HCEC 1CT (cell line): Measurements from ENCODE around the gene PCDHA7.
"Not testable (repeated sequence)": the region's sequence is repeated elsewhere in the genome, so short reads cannot be mapped to it uniquely, and the experiment has no call there.

ENCODE experiments used
- DNase-seq: peaks from one replicate; pipeline ENCODE4 v3.0.0-alpha.2; 2017

The PCDHA7 gene

DNA sequence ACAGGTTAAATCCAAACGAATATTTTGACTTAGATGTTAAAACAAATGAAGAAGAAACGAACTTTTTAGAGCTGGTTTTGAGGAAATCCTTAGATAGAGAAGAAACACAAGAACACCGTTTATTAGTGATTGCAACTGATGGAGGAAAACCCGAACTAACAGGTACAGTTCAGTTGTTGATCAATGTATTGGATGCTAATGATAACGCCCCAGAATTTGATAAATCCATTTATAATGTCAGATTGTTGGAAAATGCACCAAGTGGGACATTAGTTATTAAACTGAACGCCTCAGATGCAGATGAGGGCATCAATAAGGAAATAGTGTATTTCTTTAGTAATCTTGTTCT is 11.8 kb upstream of the PCDHA7 start:
- DNase-seq = no peak

DNA sequence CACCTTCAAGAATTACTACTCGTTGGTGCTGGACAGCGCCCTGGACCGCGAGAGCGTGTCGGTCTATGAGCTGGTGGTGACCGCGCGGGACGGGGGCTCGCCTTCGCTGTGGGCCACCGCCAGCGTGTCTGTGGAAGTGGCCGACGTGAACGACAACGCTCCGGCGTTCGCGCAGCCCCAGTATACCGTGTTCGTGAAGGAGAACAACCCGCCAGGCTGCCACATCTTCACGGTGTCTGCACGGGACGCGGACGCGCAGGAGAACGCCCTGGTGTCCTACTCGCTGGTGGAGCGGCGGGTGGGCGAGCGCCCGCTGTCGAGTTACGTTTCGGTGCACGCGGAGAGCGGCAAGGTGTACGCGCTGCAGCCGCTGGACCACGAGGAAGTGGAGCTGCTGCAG is 11.1 kb upstream of the PCDHA7 start:
- DNase-seq = not testable (repeated sequence)

DNA sequence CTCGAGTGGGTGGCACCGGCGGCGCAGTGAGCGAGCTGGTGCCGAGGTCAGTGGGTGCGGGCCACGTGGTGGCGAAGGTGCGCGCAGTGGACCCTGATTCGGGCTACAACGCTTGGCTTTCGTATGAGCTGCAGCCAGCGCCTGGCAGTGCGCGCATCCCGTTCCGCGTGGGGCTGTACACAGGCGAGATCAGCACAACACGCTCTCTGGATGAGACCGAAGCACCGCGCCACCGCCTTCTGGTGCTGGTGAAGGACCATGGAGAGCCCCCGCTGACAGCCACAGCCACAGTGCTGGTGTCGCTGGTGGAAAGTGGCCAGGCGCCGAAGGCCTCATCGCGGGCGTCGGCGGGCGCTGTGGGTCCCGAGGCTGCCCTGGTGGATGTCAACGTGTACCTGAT is 10.6 kb upstream of the PCDHA7 start:
- DNase-seq = no peak

DNA sequence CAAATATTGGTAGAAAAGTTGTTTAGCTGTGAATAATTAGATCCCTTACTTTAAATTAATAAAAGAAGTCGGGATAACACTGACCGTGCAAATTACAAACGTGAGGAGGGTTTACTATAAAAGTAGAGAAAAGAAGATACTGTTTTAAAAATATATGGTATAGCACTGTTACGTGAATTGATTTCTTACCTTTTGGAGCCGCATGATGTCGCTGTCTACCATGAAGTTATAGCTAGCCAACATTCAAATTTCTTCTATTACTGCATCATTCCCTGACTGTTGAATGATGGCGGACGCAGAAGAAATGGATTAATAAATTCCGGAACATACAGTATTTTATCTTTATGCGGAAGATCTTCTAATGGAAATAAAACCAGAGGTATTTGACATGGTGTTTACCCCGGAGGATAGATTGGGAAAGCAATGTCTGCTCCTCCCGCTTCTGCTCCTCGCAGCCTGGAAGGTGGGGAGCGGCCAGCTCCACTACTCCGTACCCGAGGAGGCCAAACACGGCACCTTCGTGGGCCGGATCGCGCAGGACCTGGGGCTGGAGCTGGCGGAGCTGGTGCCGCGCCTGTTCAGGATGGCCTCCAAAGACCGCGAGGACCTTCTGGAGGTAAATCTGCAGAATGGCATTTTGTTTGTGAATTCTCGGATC is 6.2 kb upstream of the PCDHA7 start, which contains the start of gene PCDHA6:
TSS of gene PCDHA6 (plus strand) at position 257 of the 658 bp plus-strand sequence. CDS start at position 389, 132 bp downstream.
- DNase-seq = no peak

DNA sequence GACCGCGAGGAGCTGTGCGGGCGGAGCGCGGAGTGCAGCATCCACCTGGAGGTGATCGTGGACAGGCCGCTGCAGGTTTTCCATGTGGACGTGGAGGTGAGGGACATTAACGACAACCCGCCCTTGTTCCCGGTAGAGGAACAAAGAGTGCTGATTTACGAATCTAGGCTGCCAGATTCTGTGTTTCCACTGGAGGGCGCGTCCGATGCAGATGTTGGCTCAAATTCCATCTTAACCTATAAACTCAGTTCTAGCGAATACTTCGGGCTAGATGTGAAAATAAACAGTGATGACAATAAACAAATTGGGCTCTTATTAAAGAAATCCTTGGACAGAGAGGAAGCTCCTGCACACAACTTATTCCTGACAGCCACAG is 5.7 kb upstream of the PCDHA7 start:
- no peak for DNase-seq

DNA sequence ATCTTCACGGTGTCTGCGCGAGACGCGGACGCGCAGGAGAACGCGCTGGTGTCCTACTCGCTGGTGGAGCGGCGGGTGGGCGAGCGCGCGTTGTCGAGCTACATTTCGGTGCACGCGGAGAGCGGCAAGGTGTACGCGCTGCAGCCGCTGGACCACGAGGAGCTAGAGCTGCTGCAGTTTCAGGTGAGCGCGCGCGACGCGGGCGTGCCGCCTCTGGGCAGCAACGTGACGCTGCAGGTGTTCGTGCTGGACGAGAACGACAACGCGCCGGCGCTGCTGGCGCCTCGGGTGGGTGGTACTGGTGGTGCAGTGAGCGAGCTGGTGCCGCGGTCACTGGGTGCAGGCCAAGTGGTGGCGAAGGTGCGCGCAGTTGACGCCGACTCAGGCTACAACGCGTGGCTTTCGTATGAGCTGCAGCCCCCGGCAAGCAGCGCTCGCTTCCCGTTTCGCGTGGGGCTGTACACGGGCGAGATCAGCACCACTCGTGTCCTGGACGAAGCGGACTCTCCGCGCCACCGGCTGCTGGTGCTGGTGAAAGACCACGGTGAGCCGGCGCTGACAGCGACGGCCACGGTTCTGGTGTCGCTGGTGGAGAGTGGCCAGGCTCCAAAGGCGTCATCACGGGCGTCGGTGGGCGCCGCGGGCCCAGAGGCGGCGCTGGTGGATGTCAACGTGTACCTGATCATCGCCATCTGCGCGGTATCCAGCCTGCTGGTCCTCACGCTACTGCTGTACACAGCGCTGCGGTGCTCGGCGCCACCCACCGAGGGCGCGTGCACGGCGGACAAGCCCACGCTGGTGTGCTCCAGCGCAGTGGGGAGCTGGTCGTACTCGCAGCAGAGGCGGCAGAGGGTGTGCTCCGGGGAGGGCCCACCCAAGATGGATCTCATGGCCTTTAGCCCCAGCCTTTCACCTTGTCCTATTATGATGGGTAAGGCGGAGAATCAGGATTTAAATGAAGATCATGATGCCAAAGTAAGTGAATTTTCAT is 4.3 kb upstream of the PCDHA7 start:
- not testable (repeated sequence) for DNase-seq

DNA sequence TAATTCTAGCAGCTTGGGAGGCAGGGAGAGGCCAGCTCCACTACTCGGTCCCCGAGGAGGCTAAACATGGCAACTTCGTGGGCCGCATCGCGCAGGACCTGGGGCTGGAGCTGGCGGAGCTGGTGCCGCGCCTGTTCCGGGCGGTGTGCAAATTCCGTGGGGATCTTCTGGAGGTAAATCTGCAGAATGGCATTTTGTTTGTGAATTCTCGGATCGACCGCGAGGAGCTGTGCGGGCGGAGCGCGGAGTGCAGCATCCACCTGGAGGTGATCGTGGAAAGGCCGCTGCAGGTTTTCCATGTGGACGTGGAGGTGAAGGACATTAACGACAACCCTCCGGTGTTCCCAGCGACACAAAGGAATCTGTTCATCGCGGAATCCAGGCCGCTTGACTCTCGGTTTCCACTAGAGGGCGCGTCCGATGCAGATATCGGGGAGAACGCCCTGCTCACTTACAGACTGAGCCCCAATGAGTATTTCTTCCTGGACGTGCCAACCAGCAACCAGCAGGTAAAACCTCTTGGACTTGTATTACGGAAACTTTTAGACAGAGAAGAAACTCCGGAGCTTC is 455 bp downstream of the PCDHA7 start:
- DNase-seq = not testable (repeated sequence)

DNA sequence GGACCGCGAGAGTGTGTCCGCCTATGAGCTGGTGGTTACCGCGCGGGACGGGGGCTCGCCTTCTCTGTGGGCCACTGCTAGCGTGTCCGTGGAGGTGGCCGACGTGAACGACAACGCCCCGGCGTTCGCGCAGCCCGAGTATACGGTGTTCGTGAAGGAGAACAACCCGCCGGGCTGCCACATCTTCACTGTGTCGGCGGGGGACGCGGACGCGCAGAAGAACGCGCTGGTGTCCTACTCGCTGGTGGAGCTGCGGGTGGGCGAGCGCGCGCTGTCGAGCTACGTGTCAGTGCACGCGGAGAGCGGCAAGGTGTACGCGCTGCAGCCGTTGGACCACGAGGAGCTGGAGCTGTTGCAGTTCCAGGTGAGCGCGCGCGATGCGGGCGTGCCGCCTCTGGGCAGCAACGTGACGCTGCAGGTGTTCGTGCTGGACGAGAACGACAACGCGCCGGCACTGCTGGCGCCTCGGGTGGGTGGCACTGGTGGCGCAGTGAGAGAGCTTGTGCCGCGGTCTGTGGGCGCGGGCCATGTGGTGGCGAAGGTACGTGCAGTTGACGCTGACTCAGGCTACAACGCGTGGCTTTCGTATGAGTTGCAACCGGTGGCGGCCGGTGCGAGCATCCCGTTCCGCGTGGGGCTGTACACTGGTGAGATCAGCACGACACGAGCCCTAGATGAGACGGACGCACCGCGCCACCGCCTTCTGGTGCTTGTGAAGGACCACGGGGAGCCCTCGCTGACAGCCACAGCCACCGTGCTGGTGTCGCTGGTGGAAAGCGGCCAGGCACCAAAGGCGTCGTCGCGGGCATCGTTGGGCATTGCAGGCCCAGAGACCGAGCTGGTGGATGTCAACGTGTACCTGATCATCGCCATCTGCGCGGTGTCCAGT is 1.8 kb downstream of the PCDHA7 start:
- DNase-seq = no peak

DNA sequence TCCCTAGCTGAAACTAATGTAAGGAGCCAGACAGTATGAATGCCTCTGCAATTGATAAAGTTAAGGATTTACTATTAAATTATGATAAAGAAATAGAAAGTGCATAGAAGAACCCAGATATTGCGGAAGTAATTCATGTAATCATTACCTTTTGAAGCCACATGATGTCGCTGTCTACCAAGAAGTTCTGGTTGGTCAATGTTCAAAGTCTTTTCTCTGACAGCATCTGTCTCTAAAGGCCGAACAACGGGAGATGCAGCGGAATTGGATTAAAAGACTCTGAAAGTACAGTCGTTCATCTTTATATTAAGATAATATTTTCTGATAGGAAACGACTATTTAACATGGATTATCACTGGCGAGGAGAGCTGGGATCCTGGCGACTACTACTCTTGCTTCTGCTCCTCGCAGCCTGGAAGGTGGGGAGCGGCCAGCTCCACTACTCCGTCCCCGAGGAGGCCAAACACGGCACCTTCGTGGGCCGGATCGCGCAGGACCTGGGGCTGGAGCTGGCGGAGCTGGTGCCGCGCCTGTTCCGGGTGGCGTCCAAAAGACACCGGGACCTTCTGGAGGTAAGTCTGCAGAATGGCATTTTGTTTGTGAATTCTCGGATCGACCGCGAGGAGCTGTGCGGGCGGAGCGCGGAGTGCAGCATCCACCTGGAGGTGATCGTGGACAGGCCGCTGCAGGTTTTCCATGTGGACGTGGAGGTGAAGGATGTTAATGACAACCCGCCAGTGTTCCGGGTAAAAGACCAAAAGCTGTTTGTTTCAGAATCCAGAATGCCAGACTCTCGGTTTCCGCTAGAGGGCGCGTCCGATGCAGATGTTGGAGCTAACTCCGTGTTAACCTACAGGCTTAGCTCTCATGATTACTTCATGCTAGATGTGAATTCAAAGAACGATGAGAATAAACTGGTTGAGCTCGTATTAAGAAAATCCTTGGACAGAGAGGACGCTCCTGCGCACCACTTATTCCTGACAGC is 7.2 kb downstream of the PCDHA7 start, which contains the start of gene PCDHA8:
TSS of gene PCDHA8 (plus strand) at position 210 of the 985 bp plus-strand sequence. CDS start at position 345, 135 bp downstream.
- no peak for DNase-seq

DNA sequence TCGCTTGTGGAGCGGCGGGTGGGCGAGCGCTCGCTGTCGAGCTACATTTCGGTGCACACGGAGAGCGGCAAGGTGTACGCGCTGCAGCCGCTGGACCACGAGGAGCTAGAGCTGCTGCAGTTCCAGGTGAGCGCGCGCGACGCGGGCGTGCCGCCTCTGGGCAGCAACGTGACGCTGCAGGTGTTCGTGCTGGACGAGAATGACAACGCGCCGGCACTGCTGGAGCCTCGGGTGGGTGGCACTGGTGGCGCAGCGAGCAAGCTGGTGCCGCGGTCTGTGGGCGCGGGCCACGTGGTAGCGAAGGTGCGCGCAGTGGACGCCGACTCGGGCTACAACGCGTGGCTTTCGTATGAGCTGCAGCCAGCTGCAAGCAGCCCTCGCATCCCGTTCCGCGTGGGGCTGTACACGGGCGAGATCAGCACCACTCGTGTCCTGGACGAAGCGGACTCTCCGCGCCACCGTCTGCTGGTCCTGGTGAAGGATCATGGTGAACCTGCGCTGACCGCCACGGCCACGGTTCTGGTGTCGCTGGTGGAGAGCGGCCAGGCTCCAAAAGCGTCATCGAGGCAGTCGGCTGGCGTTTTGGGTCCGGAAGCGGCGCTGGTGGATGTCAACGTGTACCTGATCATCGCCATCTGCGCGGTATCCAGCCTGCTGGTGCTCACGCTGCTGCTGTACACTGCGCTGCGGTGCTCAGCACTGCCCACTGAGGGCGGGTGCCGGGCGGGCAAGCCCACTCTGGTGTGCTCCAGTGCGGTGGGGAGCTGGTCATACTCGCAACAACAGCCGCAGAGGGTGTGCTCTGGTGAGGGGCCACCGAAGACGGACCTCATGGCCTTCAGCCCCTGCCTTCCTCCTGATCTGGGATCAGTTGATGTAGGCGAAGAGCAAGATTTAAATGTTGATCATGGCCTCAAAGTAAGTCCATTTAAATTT is 9.0 kb downstream of the PCDHA7 start:
- DNase-seq = no peak

DNA sequence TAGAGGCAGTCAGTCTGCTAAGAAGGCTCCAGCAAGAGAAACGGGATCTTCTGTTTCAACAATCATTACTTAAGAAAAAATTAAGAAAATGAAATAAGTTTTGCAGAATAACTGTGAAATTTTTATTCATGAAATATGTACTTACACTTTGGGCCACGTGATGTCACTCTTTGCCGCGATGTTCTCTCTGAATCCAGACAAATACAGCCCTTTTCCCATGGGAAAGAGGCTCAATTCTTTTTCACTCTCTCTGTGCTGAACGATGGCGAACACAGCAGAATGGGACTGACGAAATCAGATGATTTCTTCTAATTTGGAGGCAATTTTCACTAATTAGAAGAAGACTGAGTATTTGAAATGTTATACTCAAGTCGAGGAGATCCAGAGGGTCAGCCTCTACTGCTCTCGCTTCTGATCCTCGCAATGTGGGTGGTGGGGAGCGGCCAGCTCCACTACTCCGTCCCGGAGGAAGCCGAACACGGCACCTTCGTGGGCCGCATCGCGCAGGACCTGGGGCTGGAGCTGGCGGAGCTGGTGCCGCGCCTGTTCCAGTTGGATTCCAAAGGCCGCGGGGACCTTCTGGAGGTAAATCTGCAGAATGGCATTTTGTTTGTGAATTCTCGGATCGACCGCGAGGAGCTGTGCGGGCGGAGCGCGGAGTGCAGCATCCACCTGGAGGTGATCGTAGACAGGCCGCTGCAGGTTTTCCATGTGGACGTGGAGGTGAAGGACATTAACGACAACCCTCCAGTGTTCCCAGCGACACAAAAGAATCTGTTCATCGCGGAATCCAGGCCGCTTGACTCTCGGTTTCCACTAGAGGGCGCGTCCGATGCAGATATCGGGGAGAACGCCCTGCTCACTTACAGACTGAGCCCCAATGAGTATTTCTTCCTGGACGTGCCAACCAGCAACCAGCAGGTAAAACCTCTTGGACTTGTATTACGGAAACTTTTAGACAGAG is 14.4 kb downstream of the PCDHA7 start, which contains the start of gene PCDHA9:
TSS of gene PCDHA9 (plus strand) at position 244 of the 964 bp plus-strand sequence. CDS start at position 358, 114 bp downstream.
- not testable (repeated sequence) for DNase-seq

DNA sequence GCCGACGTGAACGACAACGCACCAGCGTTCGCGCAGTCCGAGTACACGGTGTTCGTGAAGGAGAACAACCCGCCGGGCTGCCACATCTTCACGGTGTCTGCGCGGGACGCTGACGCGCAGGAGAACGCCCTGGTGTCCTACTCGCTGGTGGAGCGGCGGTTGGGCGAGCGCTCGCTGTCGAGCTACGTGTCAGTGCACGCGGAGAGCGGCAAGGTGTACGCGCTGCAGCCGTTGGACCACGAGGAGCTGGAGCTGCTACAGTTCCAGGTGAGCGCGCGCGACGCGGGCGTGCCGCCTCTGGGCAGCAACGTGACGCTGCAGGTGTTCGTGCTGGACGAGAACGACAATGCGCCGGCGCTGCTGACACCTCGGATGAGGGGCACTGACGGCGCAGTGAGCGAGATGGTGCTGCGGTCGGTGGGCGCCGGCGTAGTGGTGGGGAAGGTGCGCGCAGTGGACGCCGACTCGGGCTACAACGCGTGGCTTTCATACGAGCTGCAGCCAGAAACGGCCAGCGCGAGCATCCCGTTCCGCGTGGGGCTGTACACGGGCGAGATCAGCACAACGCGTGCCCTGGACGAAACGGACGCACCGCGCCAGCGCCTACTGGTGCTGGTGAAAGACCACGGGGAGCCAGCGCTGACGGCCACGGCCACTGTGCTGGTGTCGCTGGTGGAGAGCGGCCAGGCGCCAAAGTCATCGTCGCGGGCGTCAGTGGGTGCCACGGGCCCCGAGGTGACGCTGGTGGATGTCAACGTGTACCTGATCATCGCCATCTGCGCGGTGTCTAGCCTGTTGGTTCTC is 16.0 kb downstream of the PCDHA7 start:
- DNase-seq = not testable (repeated sequence)

DNA sequence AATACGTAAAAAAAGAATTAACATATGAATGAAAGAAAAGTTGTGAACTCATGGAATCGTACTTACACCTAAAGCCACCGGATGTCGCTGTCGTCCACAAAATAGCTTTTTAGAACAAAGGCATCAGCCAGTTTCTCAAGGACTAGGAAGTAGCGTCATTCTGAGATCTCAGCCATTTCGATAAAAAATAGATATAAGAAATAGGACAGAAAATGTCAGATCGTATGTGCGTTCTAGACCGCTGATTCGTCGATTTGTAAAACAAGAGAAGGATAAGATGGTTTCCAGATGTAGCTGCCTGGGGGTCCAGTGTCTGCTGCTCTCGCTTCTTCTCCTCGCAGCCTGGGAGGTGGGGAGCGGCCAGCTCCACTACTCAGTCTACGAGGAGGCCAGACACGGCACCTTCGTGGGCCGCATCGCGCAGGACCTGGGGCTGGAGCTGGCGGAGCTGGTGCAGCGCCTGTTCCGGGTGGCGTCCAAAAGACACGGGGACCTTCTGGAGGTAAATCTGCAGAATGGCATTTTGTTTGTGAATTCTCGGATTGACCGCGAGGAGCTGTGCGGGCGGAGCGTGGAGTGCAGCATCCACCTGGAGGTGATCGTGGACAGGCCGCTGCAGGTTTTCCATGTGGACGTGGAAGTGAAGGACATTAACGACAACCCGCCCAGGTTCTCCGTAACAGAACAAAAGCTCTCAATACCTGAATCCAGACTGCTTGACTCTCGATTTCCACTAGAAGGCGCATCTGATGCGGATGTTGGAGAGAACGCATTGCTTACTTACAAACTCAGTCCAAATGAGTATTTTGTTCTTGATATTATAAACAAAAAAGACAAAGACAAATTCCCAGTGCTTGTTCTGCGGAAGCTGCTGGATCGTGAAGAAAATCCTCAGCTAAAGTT is 22.0 kb downstream of the PCDHA7 start, which contains the start of gene PCDHA10:
TSS of gene PCDHA10 (plus strand) at position 126 of the 903 bp plus-strand sequence. CDS start at position 278, 152 bp downstream.
- no peak for DNase-seq

DNA sequence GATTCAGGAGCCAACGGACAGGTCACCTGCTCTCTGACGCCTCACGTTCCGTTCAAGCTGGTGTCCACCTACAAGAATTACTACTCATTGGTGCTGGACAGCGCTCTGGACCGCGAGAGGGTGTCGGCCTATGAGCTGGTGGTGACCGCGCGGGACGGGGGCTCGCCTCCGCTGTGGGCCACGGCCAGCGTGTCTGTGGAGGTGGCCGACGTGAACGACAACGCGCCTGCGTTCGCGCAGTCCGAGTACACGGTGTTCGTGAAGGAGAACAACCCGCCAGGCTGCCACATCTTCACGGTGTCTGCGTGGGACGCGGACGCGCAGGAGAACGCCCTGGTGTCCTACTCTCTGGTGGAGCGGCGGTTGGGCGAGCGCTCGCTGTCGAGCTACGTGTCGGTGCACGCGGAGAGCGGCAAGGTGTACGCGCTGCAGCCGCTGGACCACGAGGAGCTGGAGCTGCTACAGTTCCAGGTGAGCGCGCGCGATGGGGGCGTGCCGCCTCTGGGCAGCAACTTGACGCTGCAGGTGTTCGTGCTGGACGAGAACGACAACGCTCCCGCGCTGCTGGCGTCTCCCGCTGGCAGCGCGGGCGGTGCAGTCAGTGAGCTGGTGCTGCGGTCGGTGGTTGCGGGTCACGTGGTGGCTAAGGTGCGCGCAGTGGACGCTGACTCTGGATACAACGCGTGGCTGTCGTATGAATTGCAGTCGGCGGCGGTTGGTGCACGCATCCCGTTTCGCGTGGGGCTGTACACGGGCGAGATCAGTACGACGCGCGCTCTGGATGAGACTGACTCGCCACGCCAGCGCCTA is 23.3 kb downstream of the PCDHA7 start:
- DNase-seq = no peak

DNA sequence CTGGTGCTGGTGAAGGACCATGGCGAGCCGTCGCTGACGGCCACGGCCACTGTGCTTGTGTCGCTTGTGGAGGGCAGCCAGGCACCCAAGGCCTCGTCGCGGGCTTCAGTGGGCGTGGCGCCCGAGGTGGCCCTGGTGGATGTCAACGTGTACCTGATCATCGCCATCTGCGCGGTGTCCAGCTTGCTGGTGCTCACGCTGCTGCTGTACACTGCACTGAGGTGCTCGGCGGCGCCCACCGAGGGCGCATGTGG is 23.8 kb downstream of the PCDHA7 start:
- DNase-seq = no peak
